Left ventricle myocardium superior (tissue), 1 donor: ENCODE data around the gene TNIK. TPM values are rescaled to one million over a fixed set of nuclear protein-coding genes. Genes with fewer than 3 reads are reported as not detected.

Experiments used
- ATAC-seq: fragments of 200-7000 bp; cut with Tn5 transposase; one replicate; pipeline ENCODE4 v1.9.1; 2020; ENCODE audit warnings: mild to moderate bottlenecking, moderate library complexity
- DNase-seq: peaks from one replicate; pipeline ENCODE4 v3.0.0-alpha.2; 2020
- intact Hi-C: fragments of 100-400 bp; cut with micrococcal nuclease; formaldehyde crosslinking; loops from one replicate; pipeline ENCODE4 v1.11.0; 2022
- total RNA-seq: library from RNA; stranded (reverse); fragmentation: NEBNext Ultra II Directional; extraction: Animal tissue kit (Norgen Biotek cat#: 25700); gene quantifications from one replicate; pipeline ENCODE4 v1.2.1, GENCODE V29; 2021
- donor health status: DM: no; HTN: yes; CAD: no; lungs with severe emphysema.

Gene TNIK
- total RNA-seq, 1 donor from 2014 or later, result 32.7 TPM

DNA sequence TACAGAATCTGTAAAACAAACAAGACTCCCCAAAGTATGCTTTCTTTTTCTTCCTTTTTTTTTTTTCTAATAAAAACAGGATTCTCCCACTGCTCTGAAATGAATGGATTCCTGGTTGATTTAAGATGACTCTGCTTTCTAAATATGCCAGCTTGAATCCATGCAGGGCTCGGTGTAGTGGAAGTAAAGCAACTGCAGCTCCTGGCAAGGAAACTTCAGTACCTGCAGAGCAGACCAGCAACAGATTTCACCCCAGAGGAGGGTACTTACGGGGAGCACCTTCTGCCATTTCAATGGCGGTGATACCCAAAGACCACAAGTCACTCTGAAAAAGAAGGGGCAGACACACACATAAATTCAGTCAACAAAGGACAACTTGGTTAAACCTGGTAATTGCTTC is 283.1 kb downstream of the TNIK start:
- ATAC-seq (no peak), DNase-seq (no peak)
- intact Hi-C loops, result no loop called here

DNA sequence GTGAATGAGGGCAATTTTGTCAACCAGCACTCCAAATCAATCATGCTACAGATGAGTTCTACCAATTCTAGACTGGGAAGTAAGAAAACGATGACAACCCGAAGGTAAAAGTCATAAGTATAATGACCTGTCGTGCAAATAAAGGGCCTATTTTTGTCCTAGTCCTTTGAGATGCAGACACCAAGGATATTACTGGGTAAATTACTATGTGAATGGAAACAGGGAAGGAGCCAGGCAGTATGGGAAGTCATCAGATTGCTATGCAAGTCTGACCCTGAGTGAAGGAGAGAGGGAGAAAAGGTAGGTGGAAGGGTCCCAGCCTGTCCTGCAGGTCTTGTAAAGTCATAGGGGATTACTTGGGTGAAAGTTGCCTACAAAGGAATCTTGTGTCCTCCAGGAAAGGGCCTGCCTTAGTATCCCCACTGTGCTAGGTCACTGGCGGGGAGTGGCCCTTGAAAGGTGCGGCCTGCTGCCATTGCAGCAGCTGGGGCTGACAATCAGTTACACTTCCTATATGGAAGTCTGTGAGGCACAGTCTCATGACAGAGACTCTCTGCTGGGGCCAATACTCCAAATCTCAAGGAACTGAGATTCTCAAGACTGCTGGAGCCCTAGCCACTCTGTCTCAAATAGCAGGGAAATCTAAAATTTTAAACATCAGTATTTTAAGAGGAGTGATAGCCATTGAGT is 283.8 kb downstream of the TNIK start:
- intact Hi-C loops, result no loop called here
- ATAC-seq (peak; percentile 13), DNase-seq (no peak)

DNA sequence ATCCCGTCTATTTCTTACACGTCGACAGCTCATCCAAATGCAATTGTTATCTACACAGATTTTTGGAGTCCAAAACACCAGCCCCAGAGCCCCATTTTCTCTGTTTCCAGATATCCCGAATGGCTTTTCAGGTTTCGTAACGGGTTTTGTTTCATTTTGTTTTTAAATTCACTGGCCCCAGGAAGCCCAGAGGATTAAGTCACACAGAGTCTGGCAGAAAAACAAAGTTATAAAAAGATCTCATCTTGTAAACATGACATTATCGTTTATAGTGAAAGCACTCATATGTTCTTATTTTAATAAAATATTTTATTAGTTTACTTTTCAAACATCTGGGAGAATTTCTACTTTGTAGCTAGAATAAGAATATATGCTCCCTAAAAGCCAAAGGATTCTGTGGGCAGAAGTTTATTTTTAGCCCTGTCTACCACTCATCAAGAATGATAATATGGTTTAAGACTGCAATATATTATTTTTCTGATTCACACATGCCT is 284.4 kb downstream of the TNIK start:
- no peak for DNase-seq
- intact Hi-C loops, result no loop called here
- peak; percentile 46 for ATAC-seq

- ATAC-seq (peak; percentile 70), DNase-seq (peak; percentile 32)
- intact Hi-C loops, result loop anchor here (2.0 kb wide), 1 partner anchor 15 kb away; no protein-coding TSS in a partner anchor
These were observed 286.5 kb downstream of the TNIK start for GRCh38 chr3:171173736-171174135.

DNA sequence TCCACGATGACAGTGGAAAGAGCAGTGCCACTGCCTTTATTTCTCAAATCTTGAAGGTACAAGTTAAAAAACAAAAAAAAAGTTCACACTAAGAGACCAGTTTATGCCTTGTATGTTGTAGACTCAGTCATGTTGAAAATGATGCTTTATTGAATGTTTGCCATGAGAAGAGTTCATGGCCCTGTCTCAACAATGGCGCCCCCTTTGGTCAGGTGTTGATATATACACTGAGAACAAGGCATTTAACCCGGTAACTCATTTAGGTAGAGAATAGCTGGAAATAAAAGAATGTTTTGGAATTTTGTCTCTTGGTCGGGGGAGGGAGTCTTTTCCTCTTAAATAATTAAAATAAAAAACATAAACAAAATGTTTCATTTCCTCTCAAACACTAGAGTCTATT is 288.1 kb downstream of the TNIK start:
- intact Hi-C loops, result loop anchor here (2.0 kb wide), 1 partner anchor 13 kb away; no protein-coding TSS in a partner anchor

GRCh38 chr3:171169866-171170265 is 290.3 kb downstream of the TNIK start:
- intact Hi-C loops, result no loop called here
- ATAC-seq (no peak), DNase-seq (no peak)

More for the DNA sequence above, 288.1 kb downstream of the TNIK start:
- DNase-seq (no peak), ATAC-seq (no peak)

GRCh38 chr3:171169443-171169842 is 290.8 kb downstream of the TNIK start:
- intact Hi-C loops, result no loop called here
- ATAC-seq, result no peak

GRCh38 chr3:171168551-171168950 is 291.7 kb downstream of the TNIK start:
- no peak for ATAC-seq
- DNase-seq, result no peak
- intact Hi-C loops, result no loop called here

More at GRCh38 chr3:171169443-171169842, 290.8 kb downstream of the TNIK start:
- no peak for DNase-seq

DNA sequence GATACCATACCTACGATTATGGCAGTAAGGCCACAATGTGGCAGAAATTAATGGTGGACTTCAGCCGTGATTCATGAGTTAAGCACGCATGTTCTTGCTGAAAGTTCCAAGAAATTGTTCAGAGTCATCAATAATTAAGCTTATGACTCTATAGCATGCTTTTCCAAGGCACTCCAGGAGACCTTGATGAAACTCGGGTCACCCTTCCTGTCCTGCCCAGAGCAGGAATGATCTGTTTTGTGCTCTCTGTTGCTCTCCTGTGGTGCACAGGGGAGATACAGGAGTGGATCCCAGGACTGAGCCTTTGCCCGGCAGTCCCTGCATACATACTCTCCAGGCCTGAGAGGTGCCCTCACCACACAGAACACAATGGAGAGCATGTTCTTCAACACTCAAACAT is 292.1 kb downstream of the TNIK start:
- DNase-seq (no peak), ATAC-seq (peak; percentile 91)
- intact Hi-C loops, result no loop called here

GRCh38 chr3:171165983-171166382 is 294.2 kb downstream of the TNIK start:
- intact Hi-C loops, result no loop called here
- ATAC-seq (no peak), DNase-seq (no peak)

GRCh38 chr3:171165499-171165921 is 294.7 kb downstream of the TNIK start:
- ATAC-seq (no peak), DNase-seq (no peak)
- intact Hi-C loops, result no loop called here

GRCh38 chr3:171164067-171164465 is 296.1 kb downstream of the TNIK start:
- DNase-seq (no peak), ATAC-seq (no peak)
- intact Hi-C loops, result no loop called here

DNA sequence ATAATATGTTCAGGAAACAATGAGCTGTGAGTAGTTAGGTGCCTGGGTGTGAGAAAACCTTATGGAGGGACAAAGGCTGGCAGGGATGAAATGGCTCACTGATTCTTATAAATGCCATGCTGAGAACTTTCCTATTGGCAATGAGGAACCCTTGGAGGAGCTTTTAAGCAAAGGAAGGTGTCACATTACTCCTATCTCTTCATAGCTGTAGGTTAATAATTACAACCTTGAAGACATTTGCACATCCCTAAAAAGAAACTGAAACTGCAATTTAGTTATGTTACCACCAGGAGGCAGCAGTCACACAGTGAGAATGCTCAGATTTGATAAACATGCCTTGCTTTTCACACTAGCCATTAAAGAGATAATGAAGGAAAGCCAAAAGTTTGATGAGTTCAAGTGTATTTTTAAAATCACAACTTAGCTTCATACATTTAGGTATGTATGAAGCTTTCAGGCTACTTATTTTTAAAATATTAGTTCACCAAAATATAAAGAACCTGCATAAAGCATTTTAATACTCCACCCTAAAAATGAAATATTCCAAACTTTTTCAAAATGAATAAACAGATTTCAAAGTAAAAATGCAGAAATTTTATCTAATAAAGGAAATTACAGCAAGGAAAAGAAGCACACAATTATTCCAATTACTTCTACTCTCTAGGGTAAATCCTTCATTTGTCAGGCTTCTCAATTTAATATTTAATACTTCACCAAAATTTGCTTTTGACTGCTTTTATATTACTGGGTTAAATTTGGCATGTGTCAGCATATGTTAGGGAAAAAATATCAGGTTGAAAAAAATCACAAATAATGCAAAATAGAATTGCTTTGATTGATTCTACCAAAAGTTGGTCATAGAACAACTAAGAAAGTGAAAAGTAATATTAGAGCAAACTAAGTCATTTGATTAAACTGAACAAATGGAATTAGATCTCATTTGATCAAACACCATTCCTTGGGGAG is 296.8 kb downstream of the TNIK start:
- ATAC-seq, result no peak
- intact Hi-C loops, result no loop called here
- DNase-seq, result no peak

- ATAC-seq (no peak), DNase-seq (no peak)
- intact Hi-C loops, result no loop called here
These were observed 299.9 kb downstream of the TNIK start for GRCh38 chr3:171160325-171160724.

DNA sequence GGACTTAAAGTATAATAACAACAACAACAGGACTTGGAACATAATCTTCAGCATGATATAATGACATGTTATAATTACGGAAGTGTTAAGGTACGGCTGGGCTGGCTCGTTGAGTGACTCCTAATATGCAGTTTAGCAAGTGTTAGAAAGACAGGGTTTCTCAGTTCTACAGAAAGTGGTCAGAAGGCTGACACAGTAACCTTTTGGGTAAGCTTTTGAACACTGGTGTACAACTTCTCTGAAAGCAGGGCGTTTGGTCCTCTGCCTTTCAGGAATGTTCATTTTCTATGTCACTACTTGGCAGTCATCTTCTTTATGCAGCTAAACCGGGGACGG is 300.4 kb downstream of the TNIK start:
- DNase-seq, result no peak
- no peak for ATAC-seq
- intact Hi-C loops, result loop anchor here (2.0 kb wide), 1 partner anchor 13 kb away; no protein-coding TSS in a partner anchor

DNA sequence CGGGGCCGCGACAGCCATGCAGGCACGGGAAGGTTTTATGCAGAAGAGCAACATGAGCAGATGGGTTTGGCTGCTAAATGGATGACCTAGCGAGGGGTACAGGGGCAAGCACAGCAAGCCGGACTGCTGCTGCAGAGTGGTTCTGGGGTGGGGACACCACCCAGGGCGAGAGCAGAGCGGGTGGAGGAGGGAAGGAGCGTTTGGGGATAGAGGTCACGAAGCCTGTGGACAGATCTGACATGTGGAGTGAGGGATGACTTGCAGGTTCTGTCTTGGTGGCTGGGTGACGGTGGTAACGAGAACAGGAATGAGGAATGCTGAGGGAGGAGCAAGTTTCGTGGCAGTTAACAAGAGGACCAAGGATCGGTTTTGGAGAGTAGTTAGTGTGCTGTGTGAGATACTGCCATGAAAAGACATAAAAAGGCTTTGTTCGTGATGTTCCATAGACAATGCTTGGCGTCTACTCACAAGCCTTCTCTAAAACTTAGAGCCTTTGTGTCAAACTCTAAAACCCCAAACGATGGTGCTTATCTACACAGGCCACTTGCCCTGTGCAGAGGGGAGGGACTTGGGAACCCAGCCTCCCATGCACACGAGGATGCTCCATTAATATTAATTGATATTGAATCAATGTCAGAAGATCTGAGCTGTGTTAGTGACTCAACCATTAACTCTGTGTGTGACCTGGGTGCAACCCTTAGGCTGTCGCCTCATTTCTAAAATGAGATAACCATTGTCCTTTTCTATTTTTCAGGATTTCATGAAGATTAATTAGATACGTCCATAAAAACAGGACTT is 301.0 kb downstream of the TNIK start:
- no peak for ATAC-seq
- no peak for DNase-seq
- intact Hi-C loops, result loop anchor here (2.0 kb wide), 1 partner anchor 14 kb away; no protein-coding TSS in a partner anchor

DNA sequence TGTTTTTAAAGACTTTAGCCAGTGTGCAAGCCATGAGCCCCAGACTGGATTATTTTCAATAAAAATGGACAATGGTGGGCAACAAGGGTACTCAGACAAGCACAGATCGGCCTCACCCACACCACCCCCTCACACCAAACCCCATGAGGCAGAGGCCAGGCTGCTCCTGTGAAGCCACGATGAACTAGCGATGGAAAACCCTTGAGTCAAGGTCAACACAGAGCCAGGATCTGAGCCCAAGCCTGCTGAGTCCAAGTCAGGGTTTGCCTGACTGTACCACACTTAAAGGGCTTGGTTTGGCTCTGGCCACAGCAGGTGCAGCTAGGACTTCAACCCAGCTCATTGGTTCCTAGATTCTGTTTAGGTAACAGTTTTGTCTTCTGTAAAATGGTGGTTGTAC is 302.2 kb downstream of the TNIK start:
- no peak for DNase-seq
- intact Hi-C loops, result loop anchor here (2.0 kb wide), 1 partner anchor 15 kb away; no protein-coding TSS in a partner anchor
- peak; percentile 65 for ATAC-seq

GRCh38 chr3:171157286-171157685 is 302.9 kb downstream of the TNIK start:
- ATAC-seq, result peak; percentile 60
- intact Hi-C loops, result no loop called here
- peak; percentile 68 for DNase-seq

DNA sequence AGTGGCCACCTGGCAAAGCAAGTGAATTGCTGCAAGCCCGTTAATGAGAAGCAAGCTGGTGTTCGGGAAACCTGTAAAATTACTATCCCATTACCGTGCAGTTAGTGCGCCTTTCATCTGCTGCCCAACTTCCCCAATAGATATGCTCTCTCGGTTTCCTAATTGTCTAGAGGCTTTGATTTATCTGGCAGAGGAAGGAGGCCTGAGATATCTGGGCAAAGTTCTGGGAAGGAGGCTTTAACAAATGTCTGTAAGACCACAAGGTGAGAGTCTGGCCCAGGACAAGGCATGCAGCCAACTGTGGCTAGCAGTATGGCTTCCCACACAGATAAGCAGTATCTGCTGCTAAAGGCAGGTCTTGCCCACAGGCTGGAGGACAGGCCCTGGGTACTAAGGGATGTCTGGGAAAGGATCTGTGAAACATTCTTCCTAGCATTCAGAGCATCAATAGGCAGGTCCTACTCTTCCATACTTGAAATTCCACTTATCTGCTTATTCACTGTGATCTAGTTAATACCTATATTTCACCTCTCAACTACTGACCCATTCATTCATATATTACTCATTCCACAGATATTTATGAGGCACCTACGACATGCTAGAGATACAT is 303.7 kb downstream of the TNIK start:
- DNase-seq (peak; percentile 37), ATAC-seq (peak; percentile 65)
- intact Hi-C loops, result no loop called here
